ENCODE results near the gene NCOA1. TPM values are rescaled to one million over a fixed set of nuclear protein-coding genes. Genes with fewer than 3 reads are reported as not detected.

NCOA1 gene
- total RNA-seq, 1 experiment from 2014 or later = 24.6 TPM

- Histone ChIP-seq H3K4me3 (ENCODE audit: low read depth in 2 of 2, low read length in 2 of 2) (no peak overlapping the region), H3K27me3 (ENCODE audit: control insufficient read depth, insufficient read depth, low read length) (no peaks in the 10 kb centered on the region), H3K9me3 (ENCODE audit: control insufficient read depth, insufficient read depth, low read depth, low read length) (no peaks in the 10 kb centered on the region), H3K4me1 (ENCODE audit: control insufficient read depth, insufficient read depth, low read length) (no peaks in the 10 kb centered on the region), H3K27ac (ENCODE audit: low read length) (no peak overlapping the region), H3K36me3 (ENCODE audit: control insufficient read depth, insufficient read depth, low read length) (no peaks in the 10 kb centered on the region)
- in situ Hi-C loops (cut with HindIII; ENCODE audit: low pct_unique_long_range_greater_than_20kb, low sequenced_read_pairs) (no loop called here), intact Hi-C loops (cut with micrococcal nuclease; ENCODE audit: unreplicated experiment) (no loop called here)
- ATAC-seq = no peak
- ChIA-PET POLR2A (no interaction called here), CTCF (no interaction called here)
- no TSS peak for BruUV-seq (replicated peaks)
- TF ChIP-seq CTCF (IDR thresholded peaks at IDR 0.05) = no peak
- no peak for TF ChIP-seq POLR2AphosphoS5 (IDR thresholded peaks at IDR 0.05; ENCODE audit: low read depth, low read length)
- no peak for TF ChIP-seq TCF7L2 (IDR thresholded peaks at IDR 0.05; ENCODE audit: low read depth, low read length)
- no peak for DNase-seq (ENCODE audit: low read depth, low spot score)
Observed at GRCh38 chr2:24576617-24577016, 85.6 kb downstream of the NCOA1 start.

GRCh38 chr2:24577481-24577880 lies 86.4 kb downstream of the NCOA1 start:
- POLR2A ChIA-PET = no interaction called here
- Histone ChIP-seq H3K4me3 (ENCODE audit: low read depth in 2 of 2, low read length in 2 of 2) (no peak overlapping the region), H3K36me3 (ENCODE audit: control insufficient read depth, insufficient read depth, low read length) (no peaks in the 10 kb centered on the region), H3K27me3 (ENCODE audit: control insufficient read depth, insufficient read depth, low read length) (no peaks in the 10 kb centered on the region), H3K27ac (ENCODE audit: low read length) (no peak overlapping the region), H3K4me1 (ENCODE audit: control insufficient read depth, insufficient read depth, low read length) (no peaks in the 10 kb centered on the region), H3K9me3 (ENCODE audit: control insufficient read depth, insufficient read depth, low read depth, low read length) (no peaks in the 10 kb centered on the region)
- CTCF ChIA-PET = no interaction called here
- DNase-seq (ENCODE audit: low read depth, low spot score) (no peak), ATAC-seq (no peak)
- intact Hi-C loops (cut with micrococcal nuclease; ENCODE audit: unreplicated experiment) (no loop called here), in situ Hi-C loops (cut with HindIII; ENCODE audit: low pct_unique_long_range_greater_than_20kb, low sequenced_read_pairs) (no loop called here)
- no TSS peak for BruUV-seq (replicated peaks)
- TF ChIP-seq REST (IDR thresholded peaks at IDR 0.05; ENCODE audit: insufficient read depth in 1 of 2, low read depth in 2 of 2, low read length in 1 of 2) = no peak
- no peak for TF ChIP-seq SIN3A (IDR thresholded peaks at IDR 0.05; ENCODE audit: borderline replicate concordance, insufficient read depth, low read depth, low read length)
- no peak for TF ChIP-seq TCF7L2 (IDR thresholded peaks at IDR 0.05; ENCODE audit: low read depth, low read length)
- TF ChIP-seq CTCF (IDR thresholded peaks at IDR 0.05) = no peak
- TF ChIP-seq POLR2AphosphoS5 (IDR thresholded peaks at IDR 0.05; ENCODE audit: low read depth, low read length) = no peak

Data from Panc1 (cell line).